ENCODE results near the gene ASB8.

Gene ASB8

GRCh38 chr12:48132826-48133225 is 24.5 kb downstream of the ASB8 start:
- TF ChIP-seq ZNF565 (CRISPR knock-in tag; conservative IDR thresholded peaks at IDR 0.05; ENCODE audit: low read depth) = no peak
- no peak for TF ChIP-seq CREB5 (CRISPR knock-in tag; IDR thresholded peaks at IDR 0.05; ENCODE audit: low read depth)
- no peak for TF ChIP-seq GLIS3 (CRISPR knock-in tag; IDR thresholded peaks at IDR 0.05)
- no peak for TF ChIP-seq TSHZ2 (CRISPR knock-in tag; IDR thresholded peaks at IDR 0.05)
- TF ChIP-seq CSDC2 (CRISPR knock-in tag; IDR thresholded peaks at IDR 0.05) = no peak
- no peak for TF ChIP-seq CSRNP3 (CRISPR knock-in tag; IDR thresholded peaks at IDR 0.05)
- no peak for TF ChIP-seq ESRRG (CRISPR knock-in tag; IDR thresholded peaks at IDR 0.05)
- TF ChIP-seq ZNF70 (CRISPR knock-in tag; IDR thresholded peaks at IDR 0.05) = no peak
- TF ChIP-seq ZNF8 (CRISPR knock-in tag; IDR thresholded peaks at IDR 0.05) = no peak
- TF ChIP-seq TCF4 (CRISPR knock-in tag; IDR thresholded peaks at IDR 0.05; ENCODE audit: borderline replicate concordance) = no peak
- no peak for TF ChIP-seq SNAI2 (CRISPR knock-in tag; IDR thresholded peaks at IDR 0.05)
- TF ChIP-seq PPARA (CRISPR knock-in tag; IDR thresholded peaks at IDR 0.05; ENCODE audit: borderline replicate concordance) = no peak
- no peak for TF ChIP-seq ZFP3 (CRISPR knock-in tag; IDR thresholded peaks at IDR 0.05)
- ATAC-seq = no peak

- ATAC-seq = no peak
- TF ChIP-seq TCF4 (CRISPR knock-in tag; IDR thresholded peaks at IDR 0.05; ENCODE audit: borderline replicate concordance) = no peak
- no peak for TF ChIP-seq ESRRG (CRISPR knock-in tag; IDR thresholded peaks at IDR 0.05)
- TF ChIP-seq TSHZ2 (CRISPR knock-in tag; IDR thresholded peaks at IDR 0.05) = no peak
- TF ChIP-seq ZC3H10 (CRISPR knock-in tag; IDR thresholded peaks at IDR 0.05) = no peak
- TF ChIP-seq POU6F1 (CRISPR knock-in tag; IDR thresholded peaks at IDR 0.05; ENCODE audit: borderline replicate concordance, low read depth) = no peak
- TF ChIP-seq ZNF70 (CRISPR knock-in tag; IDR thresholded peaks at IDR 0.05) = no peak
- no peak for TF ChIP-seq CREB5 (CRISPR knock-in tag; IDR thresholded peaks at IDR 0.05; ENCODE audit: low read depth)
- TF ChIP-seq OSR1 (CRISPR knock-in tag; IDR thresholded peaks at IDR 0.05) = no peak
- no peak for TF ChIP-seq BACH2 (CRISPR knock-in tag; IDR thresholded peaks at IDR 0.05; ENCODE audit: borderline replicate concordance)
- no peak for TF ChIP-seq ZNF565 (CRISPR knock-in tag; conservative IDR thresholded peaks at IDR 0.05; ENCODE audit: low read depth)
Observed at GRCh38 chr12:48131517-48131916, 25.8 kb downstream of the ASB8 start.

- ATAC-seq = no peak
- TF ChIP-seq ZC3H10 (CRISPR knock-in tag; IDR thresholded peaks at IDR 0.05) (no peak), CSRNP3 (CRISPR knock-in tag; IDR thresholded peaks at IDR 0.05) (no peak), ISL1 (CRISPR knock-in tag; IDR thresholded peaks at IDR 0.05) (no peak), GLIS3 (CRISPR knock-in tag; IDR thresholded peaks at IDR 0.05) (no peak), CSDC2 (CRISPR knock-in tag; IDR thresholded peaks at IDR 0.05) (no peak), POU6F1 (CRISPR knock-in tag; IDR thresholded peaks at IDR 0.05; ENCODE audit: borderline replicate concordance, low read depth) (no peak), BACH2 (CRISPR knock-in tag; IDR thresholded peaks at IDR 0.05; ENCODE audit: borderline replicate concordance) (no peak), ZNF8 (CRISPR knock-in tag; IDR thresholded peaks at IDR 0.05) (no peak), ZNF565 (CRISPR knock-in tag; conservative IDR thresholded peaks at IDR 0.05; ENCODE audit: low read depth) (no peak), TOX (CRISPR knock-in tag; IDR thresholded peaks at IDR 0.05; ENCODE audit: borderline replicate concordance) (no peak), ZNF70 (CRISPR knock-in tag; IDR thresholded peaks at IDR 0.05) (no peak), ZFP30 (CRISPR knock-in tag; IDR thresholded peaks at IDR 0.05) (no peak), OSR1 (CRISPR knock-in tag; IDR thresholded peaks at IDR 0.05) (no peak)
Observed at GRCh38 chr12:48129376-48129775, 27.9 kb downstream of the ASB8 start.
